ENCODE results near the gene UPB1.
A peak's percentile ranks its signal among the peaks of the same experiment; 100 is the strongest.
"Not testable (repeated sequence)": the region's sequence is repeated elsewhere in the genome, so short reads cannot be mapped to it uniquely, and the experiment has no call there.

Gene UPB1

DNA sequence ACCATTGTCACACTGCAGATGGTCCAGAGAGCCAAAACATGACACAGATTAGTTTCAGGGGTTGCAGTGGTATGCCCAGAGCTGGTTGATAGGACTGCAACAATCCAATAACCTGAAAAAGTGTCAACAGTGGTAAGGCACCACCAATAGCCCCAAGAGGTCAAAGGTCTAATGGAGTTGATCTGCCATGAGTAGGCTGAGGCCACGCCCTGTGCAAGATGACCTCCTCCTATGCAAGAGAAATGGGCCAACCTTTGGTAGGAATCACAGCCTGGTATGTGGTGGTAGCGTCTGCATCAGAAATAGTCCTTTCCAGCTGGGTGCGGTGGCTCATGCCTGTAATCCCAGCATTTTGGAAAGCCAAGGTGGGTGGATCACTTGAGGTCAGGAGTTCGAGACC is 40.2 kb downstream of the UPB1 start:
- DNase-seq, result no peak

DNA sequence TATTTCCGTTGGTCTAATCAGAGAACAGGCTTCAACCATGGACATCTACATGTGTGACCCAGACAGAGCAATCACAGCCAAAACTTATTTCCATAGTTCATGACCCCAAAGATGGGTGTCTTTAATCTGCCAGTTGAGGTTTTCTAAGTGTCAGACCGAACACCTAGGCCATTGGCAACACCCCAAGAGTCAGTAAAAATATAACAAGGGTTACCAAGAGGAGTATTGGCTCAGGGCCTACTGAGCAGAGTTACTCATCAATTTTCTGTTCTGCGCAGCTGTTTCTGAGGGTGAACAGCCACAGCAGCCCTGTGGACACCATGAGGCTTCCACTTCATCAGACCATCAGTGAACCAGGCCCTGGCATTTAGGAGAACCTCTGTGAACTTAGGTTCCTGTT is 41.0 kb downstream of the UPB1 start:
- no peak for DNase-seq

DNA sequence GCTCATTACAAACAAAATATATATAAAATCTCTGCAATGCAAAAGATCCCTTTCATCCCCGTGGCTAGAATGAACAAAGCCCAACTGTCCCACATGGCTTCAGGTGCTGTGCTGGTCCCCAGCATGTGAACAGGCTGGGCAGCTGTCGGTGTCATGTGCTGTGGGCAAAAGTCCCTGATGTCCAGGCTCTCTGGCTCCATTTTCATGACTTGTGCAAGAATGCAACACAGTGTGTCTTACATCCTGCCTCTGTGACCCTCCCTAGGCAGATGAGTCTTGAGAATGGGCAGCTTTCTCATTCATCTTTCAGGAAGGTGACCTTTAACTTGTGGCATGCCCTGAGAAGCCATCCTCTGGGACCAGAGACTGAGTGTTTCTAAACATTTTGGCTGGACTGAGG is 45.3 kb downstream of the UPB1 start:
- no peak for DNase-seq

DNA sequence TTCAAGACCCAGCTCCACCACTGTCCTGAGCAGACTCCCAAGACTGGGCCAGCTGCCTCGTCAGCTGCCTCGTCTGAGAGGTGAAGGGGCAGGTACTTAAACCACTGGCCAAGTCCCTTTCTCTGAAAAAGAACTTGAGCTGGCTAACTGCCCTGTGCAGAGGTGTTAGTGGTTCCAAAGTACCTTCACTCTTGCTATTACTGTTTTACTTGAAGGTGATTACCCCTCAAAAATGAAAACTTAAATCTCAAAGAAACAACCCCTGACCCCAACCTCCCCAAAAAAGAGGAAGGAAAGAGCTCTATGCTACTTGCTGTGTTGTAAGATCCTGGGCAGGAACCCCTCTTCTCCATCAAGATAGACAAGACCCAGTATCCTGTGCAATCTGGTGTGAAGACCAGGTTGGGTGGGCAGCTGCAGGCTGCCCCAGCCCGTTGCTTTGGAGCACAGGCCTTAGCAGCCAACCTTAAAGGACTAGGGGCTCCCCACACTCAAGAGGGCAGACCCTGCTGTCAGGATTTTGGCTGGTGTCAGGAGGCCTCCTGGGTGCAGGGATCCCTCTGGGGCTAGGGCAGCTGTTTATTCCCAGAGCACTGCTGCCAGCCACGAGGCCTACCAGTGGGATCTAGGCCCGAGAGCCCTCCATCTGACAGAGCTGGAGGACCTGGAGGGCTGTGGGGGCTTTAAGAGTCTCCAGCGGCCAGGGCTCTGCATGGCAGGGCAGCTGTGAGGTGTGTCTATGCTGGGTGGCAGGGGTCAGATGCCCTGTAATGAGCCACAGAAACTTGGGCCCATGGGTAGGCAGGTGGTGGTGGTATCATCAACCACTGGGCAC is 46.8 kb downstream of the UPB1 start:
- DNase-seq, result no peak

DNA sequence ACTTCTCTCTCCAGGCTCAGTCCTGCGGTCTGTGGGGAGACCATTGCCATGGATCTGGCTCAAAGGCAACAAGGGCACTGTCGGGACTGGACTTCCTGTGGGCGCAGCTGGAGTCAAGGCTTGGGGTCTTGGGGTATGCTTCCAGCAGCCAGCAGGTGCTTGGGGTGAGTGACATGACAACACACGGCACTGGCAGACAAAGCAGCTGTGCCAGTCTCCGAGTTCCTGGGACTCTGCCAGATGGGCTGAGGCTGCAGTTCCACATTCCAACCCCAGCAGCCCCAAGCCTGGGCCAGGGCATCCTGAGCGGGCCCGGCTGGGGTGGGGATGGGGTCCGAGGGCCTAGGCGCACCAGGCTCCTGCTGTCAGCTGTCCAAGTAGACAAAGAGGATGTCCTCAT is 47.5 kb downstream of the UPB1 start:
- DNase-seq, result peak; percentile 75

DNA sequence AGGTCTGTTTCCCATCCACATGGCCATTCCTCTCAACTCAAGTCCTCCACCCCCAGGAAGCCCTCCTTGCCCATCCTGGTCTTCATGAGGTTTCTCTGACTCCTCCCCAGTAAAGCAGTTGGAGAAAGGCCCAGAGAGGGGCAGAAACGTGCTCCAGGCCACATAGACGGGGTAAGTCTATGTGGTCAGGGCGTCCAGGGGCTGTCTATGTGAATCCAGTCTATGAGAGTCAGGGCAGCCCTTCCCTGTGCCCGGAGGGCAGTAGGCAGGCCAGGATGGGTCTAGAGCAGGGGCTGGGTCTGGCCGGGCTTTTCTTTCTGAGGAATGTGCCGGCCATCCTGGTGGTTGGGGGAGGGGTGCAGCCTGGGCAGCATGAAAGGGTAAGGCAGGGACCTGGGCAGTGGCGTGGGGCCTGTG is 48.1 kb downstream of the UPB1 start:
- DNase-seq, result no peak

DNA sequence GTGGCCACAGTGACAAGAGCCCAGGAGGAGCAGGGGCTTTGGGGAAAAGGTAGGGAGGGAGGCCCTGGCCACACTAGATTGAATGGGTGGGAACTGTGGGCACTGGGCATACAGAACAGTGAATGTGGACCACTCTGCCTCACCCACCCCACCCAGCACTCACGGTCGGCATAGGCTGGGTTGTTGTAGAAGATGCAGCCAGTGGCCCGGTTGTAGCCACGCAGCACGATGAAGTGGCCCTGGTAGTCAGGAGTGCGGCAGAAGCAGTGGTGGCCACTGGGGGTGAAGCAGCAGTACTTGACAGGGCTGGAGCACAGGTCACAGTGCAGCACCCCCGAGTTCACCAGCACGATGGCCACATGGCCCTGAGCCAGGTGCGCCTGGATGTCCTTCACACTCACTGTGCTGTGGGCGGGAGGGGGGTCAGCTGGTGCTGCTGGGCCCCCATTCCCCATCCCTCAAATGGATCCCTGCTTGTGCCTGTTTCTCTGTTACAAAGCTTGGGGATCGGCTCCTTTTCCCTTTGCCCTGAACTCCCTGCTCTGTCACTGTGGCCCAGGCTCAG is 48.6 kb downstream of the UPB1 start:
- DNase-seq, result no peak

DNA sequence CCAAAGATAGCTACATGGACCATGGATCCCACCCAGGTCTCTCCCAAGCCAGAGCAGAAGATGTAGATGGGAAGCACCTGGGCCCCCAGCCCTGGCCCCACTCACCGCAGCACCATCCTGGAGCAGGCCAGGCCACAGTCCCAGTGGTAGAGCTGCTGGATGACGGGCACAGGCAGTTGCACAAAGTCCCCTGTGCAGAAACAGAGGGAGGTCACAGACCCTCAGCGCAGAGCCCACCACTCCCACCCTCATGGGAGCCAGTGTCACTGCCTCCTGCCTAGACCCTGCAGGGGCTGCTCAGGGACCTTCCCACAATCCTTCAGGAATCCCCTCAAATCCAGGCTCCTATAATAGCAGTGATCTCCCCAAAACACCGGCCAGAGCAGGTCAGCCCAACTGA is 53.7 kb downstream of the UPB1 start:
- no peak for DNase-seq

DNA sequence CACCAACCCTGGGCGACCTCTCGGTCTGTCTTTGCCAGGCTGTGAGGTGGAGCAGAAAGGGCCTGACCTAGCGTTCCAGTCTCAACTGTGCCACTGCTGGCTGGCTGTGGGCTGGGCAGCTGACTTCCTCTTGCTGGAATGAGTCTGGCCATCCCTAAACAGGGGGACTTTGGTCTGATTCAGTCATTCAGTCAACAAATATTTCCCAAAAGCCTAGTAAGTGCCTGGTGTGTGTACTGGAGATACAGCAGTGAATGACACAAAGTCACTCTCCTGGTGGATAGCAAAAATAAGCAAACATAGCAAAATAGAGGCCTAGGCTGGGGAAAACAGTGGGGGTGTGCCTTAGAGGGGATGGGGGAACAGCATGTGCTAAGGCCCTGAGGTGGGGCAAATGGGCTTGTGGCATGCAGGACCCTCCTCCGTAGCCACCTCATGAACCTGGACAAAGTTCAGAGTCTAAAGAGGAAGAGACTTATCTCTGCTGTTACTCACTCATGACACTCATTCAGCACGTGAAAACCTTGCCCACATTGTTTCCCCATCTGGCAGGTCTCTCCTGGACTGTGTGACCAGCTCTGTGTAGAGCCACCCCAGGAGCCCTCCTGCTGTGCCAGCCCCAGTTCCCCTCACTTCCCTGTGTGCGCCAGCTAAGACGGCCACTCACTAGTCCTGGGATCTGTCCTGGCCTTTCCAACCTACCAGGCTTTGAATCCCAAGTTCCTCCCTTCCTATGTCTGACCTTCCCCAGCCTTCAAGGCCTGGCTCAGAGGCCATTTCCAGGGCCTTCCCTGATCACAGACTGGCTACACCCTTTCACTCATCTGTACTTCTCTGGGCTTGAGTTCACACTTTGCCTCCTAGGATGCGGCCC is 55.1 kb downstream of the UPB1 start:
- no peak for DNase-seq

DNA sequence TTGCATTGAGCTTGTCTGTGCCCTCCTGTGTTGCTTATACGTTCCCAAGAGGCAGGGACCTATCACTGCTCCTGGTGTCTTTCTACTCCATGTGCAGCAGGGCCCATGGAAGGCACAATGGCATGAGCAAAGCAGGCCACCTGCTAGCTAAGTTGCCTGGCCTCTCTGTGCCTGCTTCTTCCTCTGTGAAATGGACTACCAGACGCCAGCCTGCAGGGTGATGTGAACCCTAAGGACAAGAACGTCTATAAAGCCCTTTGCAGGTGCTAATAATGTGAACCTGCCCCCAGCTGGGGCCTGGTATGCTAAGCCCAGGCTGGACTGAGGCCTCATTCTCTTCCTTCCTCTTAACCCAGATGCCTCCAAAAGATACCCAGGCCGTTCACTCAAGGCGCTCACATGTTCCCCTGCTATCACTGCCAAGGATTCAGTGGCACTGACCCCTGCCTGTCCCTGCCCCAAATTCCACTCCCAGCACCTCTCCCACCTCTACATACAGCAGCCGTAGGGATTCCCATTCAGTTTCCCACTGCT is 55.8 kb downstream of the UPB1 start:
- no peak for DNase-seq

DNA sequence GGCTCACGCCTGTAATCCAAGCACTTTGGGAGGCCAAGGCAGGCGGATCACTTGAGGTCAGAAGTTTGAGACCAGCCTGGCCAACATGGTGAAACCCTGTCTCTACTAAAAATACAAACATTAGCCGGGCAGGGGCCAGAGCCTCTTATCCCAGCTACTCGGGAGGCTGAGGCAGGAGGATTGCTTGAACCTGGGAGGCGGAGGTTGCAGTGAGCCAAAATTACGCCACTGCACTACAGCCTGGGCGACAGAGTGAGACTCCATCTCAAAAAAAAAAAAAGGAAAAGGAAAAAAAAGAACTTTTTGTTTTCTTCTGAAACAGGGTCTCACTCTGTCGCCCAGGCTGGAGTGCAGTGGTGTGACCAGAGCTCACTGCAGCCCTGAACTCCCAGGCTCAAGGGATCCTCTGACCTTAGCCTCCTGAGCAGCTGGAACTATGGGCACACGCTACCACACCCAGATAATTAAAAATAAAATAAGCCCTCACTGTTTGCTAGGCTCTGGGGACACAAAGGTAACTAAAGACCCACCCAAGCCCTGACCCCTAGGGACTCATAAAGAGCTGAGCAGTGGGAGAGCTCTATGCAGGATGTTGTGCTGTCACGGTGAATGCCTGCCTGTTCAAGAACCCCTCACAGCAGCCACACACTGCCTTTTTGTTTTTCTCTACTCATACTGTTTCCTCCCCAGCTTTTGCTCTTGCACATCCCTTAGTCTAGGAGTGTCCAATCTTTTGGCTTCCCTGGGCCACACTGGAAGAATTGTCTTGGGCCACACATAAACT is 57.6 kb downstream of the UPB1 start:
- not testable (repeated sequence) for DNase-seq

DNA sequence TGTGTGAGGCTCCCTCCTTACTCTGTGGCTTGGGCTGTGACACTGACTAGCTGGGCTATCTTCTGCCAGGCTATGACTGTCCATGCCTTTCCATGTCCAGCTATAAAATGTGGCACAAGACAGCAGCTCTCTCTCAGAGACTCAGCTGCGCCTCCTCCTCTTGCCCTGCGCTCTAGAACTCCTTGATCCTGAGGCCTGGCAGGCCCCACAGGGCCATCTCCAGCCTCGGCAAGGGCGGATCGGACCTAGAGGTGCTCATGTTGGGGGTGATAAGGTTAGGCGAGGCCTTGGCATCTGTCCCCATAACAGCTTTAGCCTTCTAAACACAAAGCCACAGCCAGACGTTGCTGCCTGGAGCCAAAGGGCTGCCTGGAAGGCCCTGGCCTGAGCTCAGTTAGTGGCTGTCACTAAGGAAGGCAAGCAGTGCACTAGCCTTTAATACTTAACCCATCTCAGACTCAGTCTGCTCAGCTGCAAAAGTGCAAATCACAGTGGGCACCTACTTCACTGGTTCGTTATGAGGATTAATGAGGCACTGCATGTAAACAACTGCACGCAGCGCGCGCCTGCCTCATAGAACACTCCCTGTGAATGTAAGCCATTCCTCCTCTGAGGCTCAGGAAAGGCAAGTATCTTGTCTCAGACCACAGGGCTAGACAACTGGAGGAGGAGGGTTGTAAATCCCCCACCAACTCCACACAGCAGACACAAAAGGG is 58.6 kb downstream of the UPB1 start:
- DNase-seq, result peak; percentile 24

DNA sequence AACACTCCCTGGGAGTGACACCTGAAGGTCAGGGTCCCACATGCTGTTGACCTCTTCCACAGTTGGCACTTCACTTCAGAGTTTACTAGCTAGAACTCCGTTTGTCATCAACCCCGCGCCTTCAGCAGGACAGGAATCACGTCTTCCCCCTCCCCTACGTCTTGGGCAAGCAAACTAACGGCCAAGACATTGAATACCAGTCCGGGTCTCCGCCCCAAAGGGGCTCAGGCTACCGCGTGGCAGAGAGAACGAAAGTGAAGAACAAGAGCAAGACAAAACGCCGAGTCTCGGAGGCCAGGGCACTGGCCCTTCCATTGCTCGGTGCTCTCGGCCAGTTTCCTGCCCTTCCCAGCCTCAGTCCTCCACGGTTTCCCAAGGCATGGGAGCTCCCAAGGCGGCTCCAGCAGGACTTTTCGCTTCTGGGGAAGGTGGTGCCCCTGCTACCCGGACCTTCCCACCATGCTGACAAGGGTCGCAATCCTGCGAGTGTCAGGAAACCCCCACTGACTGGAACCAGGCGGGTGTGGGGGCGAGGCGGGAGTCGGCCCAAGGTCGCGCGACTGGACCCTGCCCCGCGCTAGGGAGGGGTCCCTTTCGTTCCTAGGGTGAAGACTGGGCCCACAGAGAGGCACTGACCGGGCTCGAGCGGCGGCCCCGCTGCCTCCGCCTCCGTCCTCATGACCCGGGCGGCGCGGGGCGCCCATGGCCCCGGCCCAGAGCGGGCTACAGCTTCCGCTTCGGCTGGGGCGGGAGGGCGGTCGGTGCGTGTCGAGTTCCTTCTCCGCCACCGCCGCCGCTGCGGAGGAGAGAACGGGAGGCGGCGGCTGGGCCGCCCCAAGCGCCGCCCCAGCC is 59.4 kb downstream of the UPB1 start, which contains the start of gene GUCD1:
TSS of gene GUCD1 (minus strand) at position 826 of the 852 bp plus-strand sequence. CDS start at position 679, 147 bp downstream.
- DNase-seq, result no peak

DNA sequence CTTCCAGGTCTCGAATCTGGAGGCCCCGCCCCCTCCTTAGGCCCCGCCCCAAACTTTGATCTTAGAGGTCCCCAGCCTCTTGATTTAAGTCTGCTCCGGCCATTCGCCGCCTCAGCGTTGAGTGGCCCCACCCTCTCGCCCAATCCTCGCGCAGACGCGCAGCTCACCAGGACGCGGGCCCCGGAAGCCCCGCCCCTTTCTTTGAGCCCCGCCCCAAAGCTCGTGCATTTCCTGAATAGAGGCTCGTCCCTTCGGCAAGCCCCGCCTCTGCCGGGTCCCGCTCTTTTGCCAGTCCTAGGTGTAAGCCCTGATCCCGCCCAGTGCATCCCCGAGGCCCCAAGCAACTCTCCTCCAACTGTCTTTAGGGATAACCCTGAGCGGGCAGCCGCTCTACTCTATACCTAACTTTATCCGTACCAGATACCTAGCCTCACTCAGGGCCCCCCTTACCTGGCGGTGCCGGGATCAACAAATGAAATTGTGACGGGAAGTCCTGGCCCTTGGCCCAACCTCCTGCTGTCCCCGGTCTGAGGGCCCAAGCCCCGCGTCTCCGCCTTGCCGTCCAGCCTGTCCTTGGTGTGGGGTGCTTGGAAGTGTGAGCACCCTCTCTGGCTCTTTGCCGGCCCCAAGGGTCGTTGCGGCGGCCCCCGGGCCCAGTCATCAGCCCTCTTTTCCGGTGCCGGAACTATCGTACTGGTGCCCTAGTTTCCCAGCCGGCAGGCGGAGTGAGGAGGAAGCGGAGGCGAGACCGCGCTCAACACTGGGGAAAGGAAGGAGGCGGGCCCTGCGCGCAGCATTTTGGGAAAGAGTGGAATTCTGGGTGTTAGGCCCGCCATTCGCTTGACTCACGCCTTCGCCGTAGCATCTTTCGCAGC is 60.3 kb downstream of the UPB1 start, which contains the start of gene SNRPD3:
TSS of gene SNRPD3 (plus strand) at position 835 of the 875 bp plus-strand sequence. CDS start 1,676 bp downstream, outside the sequence.
- peak; percentile 100 for DNase-seq

DNA sequence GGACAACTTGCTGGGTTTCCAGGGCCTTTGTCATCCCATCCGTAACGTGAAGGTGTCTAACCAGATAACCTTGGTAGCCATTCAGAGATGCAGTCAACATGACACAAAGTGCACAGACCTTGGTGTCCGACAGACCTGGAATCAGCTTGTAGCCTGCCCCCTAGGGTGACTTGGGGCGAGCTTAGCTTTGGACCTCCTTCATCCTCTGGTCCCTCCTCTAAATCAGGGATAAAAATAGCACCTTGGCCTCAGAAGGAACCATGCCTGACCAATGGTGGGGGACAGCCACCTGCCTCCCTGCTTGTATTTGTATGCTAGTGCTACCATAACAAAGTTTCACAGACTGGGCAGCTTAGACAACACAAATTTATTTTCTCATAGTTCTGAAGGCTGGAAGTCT is 64.3 kb downstream of the UPB1 start:
- DNase-seq, result no peak

DNA sequence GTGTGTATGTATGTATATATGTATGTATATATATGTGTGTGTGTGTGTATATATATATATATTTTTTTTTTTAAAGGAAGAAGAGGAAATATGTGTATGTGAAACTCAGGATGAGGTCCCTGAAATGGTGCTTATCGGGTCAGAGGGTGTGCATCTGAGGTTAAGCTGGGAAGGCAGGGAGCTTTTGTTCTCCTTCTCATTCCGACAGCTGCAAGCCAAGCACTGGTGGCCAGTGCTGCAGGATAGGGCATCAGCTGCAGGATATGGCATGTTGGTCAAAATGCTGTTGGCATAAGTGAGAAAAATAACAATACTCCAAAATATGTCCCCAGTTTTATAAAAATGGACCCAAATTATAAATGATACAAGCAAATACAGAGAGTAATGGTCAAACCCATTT is 68.1 kb downstream of the UPB1 start:
- DNase-seq, result no peak

DNA sequence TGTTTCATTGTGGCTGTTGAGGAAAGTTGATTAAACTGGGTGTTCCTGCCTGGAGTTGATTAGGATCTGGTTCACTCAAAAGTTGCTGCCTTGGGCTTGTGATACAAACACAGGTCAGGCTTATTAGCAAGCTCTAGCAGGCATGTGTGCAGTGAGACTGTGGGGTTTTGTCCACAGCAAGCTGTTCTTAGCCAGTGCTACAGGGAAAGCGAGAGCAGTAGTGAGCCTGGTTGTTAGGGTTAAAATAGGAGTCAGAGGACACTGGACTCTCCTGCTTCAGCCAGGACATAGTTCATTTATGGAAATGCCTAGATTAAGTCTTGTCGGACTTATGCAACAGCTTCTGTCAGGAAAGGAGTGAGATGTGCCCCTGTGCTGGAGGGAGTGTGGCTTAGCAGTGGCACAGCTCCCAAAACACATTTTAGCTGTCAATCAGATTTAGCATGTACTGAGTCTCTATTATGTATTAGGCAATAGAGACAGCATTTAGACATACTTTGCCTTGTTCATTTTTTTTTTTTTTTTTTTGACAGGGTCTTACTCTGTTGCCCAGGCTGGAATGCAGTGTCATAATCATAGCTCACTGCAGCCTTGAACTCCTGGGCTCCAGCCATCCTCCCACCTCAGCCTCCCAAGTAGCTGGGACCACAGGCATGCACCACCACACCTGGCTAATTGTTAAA is 69.4 kb downstream of the UPB1 start:
- no peak for DNase-seq

DNA sequence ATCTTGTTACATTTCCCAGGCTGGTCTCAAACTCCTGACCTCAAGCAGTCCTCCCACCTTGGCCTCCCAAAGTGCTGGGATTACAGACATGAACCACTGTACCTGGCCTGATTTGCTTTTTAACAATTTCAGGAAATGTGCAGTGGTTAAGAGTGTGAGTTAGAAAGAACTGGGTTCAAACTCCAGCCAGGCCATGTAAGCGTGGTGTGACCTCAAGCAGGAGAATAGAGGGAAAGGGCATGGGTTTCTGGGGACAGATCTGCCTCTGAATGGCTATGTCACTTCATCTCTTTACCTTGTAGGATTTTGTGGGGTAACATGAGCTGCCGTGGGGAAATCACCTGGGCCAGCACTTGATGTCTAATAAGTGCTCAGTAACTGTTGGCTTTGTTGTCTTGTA is 69.9 kb downstream of the UPB1 start:
- no peak for DNase-seq

Measured in right hindlimb (tissue), 1 donor.